ENCODE measurements around the gene GRIN2B.

GRIN2B gene
- 0 to 0.26 reads per million in 2 donors for total RNA-seq

GRCh38 chr12:13981296-13981962 is at the start of gene GRIN2B:
Gene GRIN2B (minus strand): TSS chr12:13981602. CDS start chr12:13866208, 115,394 bp downstream.
- DNase-seq, result no peak

- DNase-seq, result no peak
Measured at GRCh38 chr12:14026537-14026936, 45.1 kb upstream of the GRIN2B start.

GRCh38 chr12:14024591-14024990 is 43.2 kb upstream of the GRIN2B start:
- no peak for DNase-seq

- no peak for DNase-seq
Measured at GRCh38 chr12:14018080-14018479, 36.7 kb upstream of the GRIN2B start.

GRCh38 chr12:14010989-14011388 is 29.6 kb upstream of the GRIN2B start:
- DNase-seq, result no peak

- no peak for DNase-seq
Measured at GRCh38 chr12:14007639-14008038, 26.2 kb upstream of the GRIN2B start.

- DNase-seq, result no peak
Measured at GRCh38 chr12:13992585-13992984, 11.2 kb upstream of the GRIN2B start.

- DNase-seq, result no peak
Measured at GRCh38 chr12:13992106-13992505, 10.7 kb upstream of the GRIN2B start.

GRCh38 chr12:13986031-13986430 is 4.6 kb upstream of the GRIN2B start:
- no peak for DNase-seq

GRCh38 chr12:13981990-13982389 is 588 bp upstream of the GRIN2B start:
- no peak for DNase-seq

GRCh38 chr12:13980538-13981295 is 685 bp downstream of the GRIN2B start:
- no peak for DNase-seq

GRCh38 chr12:13979772-13980378 is 1.5 kb downstream of the GRIN2B start:
- no peak for DNase-seq

- no peak for DNase-seq
Measured at GRCh38 chr12:13978876-13979275, 2.5 kb downstream of the GRIN2B start.

- DNase-seq, result no peak
Measured at GRCh38 chr12:13976880-13977279, 4.5 kb downstream of the GRIN2B start.

- no peak for DNase-seq
Measured at GRCh38 chr12:13976028-13976584, 5.3 kb downstream of the GRIN2B start.

- no peak for DNase-seq
Measured at GRCh38 chr12:13973996-13974395, 7.4 kb downstream of the GRIN2B start.

- no peak for DNase-seq
Measured at GRCh38 chr12:13970803-13971202, 10.6 kb downstream of the GRIN2B start.

GRCh38 chr12:13968281-13968680 is 13.1 kb downstream of the GRIN2B start:
- DNase-seq, result no peak

GRCh38 chr12:13964666-13965065 is 16.7 kb downstream of the GRIN2B start:
- no peak for DNase-seq

GRCh38 chr12:13962699-13963098 is 18.7 kb downstream of the GRIN2B start:
- no peak for DNase-seq

GRCh38 chr12:13961971-13962370 is 19.4 kb downstream of the GRIN2B start:
- no peak for DNase-seq

GRCh38 chr12:13959131-13959723 is 22.2 kb downstream of the GRIN2B start:
- DNase-seq, result no peak

- DNase-seq, result no peak
Measured at GRCh38 chr12:13957576-13957975, 23.8 kb downstream of the GRIN2B start.
